GM21717 (cell line): Measurements from ENCODE around the gene CLEC4D.
"Not testable (repeated sequence)": the region's sequence is repeated elsewhere in the genome, so short reads cannot be mapped to it uniquely, and the experiment has no call there.

ENCODE experiments used
- ATAC-seq: cut with Tn5 transposase; IDR thresholded peaks from one replicate; pipeline ENCODE4 v1.9.1; 2021; ENCODE audit warnings: mild to moderate bottlenecking, moderate library complexity; ENCODE audit not compliant: unreplicated experiment

The CLEC4D gene

GRCh38 chr12:8527250-8528130 lies 14.2 kb downstream of the CLEC4D start:
- no peak for ATAC-seq

- ATAC-seq = no peak
Observed at GRCh38 chr12:8532045-8532444, 18.7 kb downstream of the CLEC4D start.

- ATAC-seq = not testable (repeated sequence)
Observed at GRCh38 chr12:8537820-8538219, 24.5 kb downstream of the CLEC4D start.

GRCh38 chr12:8540831-8541230 lies 27.5 kb downstream of the CLEC4D start, which contains the start of gene CLEC4E:
TSS of gene CLEC4E (minus strand) at chr12:8540905. CDS start at chr12:8540797, 108 bp downstream.
- ATAC-seq = not testable (repeated sequence)

- no peak for ATAC-seq
Observed at GRCh38 chr12:8541562-8541961, 28.3 kb downstream of the CLEC4D start.

GRCh38 chr12:8544295-8544694 lies 31.0 kb downstream of the CLEC4D start:
- ATAC-seq = no peak

GRCh38 chr12:8546591-8546990 lies 33.3 kb downstream of the CLEC4D start:
- no peak for ATAC-seq

- ATAC-seq = no peak
Observed at GRCh38 chr12:8547645-8548044, 34.3 kb downstream of the CLEC4D start.

GRCh38 chr12:8548192-8548591 lies 34.9 kb downstream of the CLEC4D start:
- ATAC-seq = no peak

GRCh38 chr12:8549381-8549780 lies 36.1 kb downstream of the CLEC4D start:
- ATAC-seq = no peak

- ATAC-seq = no peak
Observed at GRCh38 chr12:8553088-8553627, 39.9 kb downstream of the CLEC4D start.

GRCh38 chr12:8554451-8555195 lies 41.3 kb downstream of the CLEC4D start:
- ATAC-seq = no peak

- no peak for ATAC-seq
Observed at GRCh38 chr12:8556531-8557097, 43.3 kb downstream of the CLEC4D start.

GRCh38 chr12:8559676-8560075 lies 46.4 kb downstream of the CLEC4D start:
- no peak for ATAC-seq

GRCh38 chr12:8561011-8561410 lies 47.7 kb downstream of the CLEC4D start:
- no peak for ATAC-seq

- ATAC-seq = no peak
Observed at GRCh38 chr12:8562310-8562709, 49.0 kb downstream of the CLEC4D start.

- ATAC-seq = no peak
Observed at GRCh38 chr12:8563356-8563755, 50.1 kb downstream of the CLEC4D start.

GRCh38 chr12:8564656-8565055 lies 51.4 kb downstream of the CLEC4D start:
- ATAC-seq = no peak

GRCh38 chr12:8566052-8566451 lies 52.7 kb downstream of the CLEC4D start:
- ATAC-seq = not testable (repeated sequence)

- ATAC-seq = no peak
Observed at GRCh38 chr12:8566525-8566924, 53.2 kb downstream of the CLEC4D start.
